ENCODE data around the gene MINDY2.
"Not testable (repeated sequence)": the region's sequence is repeated elsewhere in the genome, so short reads cannot be mapped to it uniquely, and the experiment has no call there.

DNA sequence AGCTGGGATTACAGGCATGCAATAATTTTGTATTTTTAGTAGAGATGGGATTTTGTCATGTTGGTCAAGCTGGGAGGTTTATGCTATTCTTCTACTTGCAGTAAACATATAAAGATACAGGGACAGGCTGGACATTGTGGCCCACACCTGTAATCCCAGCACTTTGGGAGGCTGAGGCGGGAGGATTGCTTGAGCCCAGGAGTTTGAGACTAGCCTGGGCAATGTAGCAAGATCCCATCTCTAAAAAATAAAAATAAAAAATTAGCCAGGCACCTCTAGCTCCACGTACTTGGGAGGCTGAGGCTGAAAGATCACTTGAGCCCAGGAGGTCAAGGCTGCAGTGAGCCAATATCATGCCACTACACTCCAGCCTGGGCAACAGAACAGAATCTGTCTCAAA lies 52.2 kb downstream of the MINDY2 start:
- TF ChIP-seq, protein P1, sequence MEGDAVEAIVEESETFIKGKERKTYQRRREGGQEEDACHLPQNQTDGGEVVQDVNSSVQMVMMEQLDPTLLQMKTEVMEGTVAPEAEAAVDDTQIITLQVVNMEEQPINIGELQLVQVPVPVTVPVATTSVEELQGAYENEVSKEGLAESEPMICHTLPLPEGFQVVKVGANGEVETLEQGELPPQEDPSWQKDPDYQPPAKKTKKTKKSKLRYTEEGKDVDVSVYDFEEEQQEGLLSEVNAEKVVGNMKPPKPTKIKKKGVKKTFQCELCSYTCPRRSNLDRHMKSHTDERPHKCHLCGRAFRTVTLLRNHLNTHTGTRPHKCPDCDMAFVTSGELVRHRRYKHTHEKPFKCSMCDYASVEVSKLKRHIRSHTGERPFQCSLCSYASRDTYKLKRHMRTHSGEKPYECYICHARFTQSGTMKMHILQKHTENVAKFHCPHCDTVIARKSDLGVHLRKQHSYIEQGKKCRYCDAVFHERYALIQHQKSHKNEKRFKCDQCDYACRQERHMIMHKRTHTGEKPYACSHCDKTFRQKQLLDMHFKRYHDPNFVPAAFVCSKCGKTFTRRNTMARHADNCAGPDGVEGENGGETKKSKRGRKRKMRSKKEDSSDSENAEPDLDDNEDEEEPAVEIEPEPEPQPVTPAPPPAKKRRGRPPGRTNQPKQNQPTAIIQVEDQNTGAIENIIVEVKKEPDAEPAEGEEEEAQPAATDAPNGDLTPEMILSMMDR (IDR thresholded peaks at IDR 0.05; ENCODE audit: borderline replicate concordance, extremely low read depth, low read length, poor library complexity, severe bottlenecking), result not testable (repeated sequence)
- TF ChIP-seq EZH2 (IDR thresholded peaks at IDR 0.05; ENCODE audit: borderline replicate concordance, low read depth, low read length, severe bottlenecking), result not testable (repeated sequence)
